NCI-H748 (cell line): ENCODE results near the gene PCDHB3.
"Not testable (repeated sequence)": the region's sequence is repeated elsewhere in the genome, so short reads cannot be mapped to it uniquely, and the experiment has no call there.

ENCODE experiments used
- DNase-seq: peaks from one replicate; lab custom pipeline; 2025; ENCODE audit not compliant: unreplicated experiment; lab: John Stamatoyannopoulos, UW

The PCDHB3 gene

GRCh38 chr5:141135718-141136266, 35.5 kb downstream of the PCDHB3 start:
- DNase-seq, result peak; percentile 45

- not testable (repeated sequence) for DNase-seq
These were observed 37.1 kb downstream of the PCDHB3 start for GRCh38 chr5:141137346-141137745.

GRCh38 chr5:141149812-141150211, 49.5 kb downstream of the PCDHB3 start, which contains the start of gene PCDHB6:
PCDHB6 (plus strand) TSS chr5:141150057; CDS start chr5:141150258, 201 bp downstream.
- DNase-seq, result peak; percentile 78

- no peak for DNase-seq
These were observed 50.1 kb downstream of the PCDHB3 start for GRCh38 chr5:141150224-141150992.

- DNase-seq, result no peak
These were observed 50.7 kb downstream of the PCDHB3 start for GRCh38 chr5:141150993-141151325.

- DNase-seq, result not testable (repeated sequence)
These were observed 51.4 kb downstream of the PCDHB3 start for GRCh38 chr5:141151632-141152031.

- not testable (repeated sequence) for DNase-seq
These were observed 51.8 kb downstream of the PCDHB3 start for GRCh38 chr5:141152096-141152495.
